KOPT-K1 (cell line): ENCODE data around the gene FUT6.
"Not testable (repeated sequence)": the region's sequence is repeated elsewhere in the genome, so short reads cannot be mapped to it uniquely, and the experiment has no call there.

Experiments
- H3K27ac ChIP-seq: fragments of 200-600 bp; sonication (generic); 2 replicates; pipeline ENCODE4 v1.5.1; 2016; ENCODE audit warnings: antibody characterized with exemption, mild to moderate bottlenecking, low read depth, low read length; ENCODE audit not compliant: poor library complexity, severe bottlenecking
- H3K36me3 ChIP-seq: fragments of 200-600 bp; sonication (generic); 2 replicates; pipeline ENCODE4 v1.5.1; 2017; ENCODE audit warnings: antibody characterized with exemption, mild to moderate bottlenecking, low read length, moderate library complexity; ENCODE audit not compliant: insufficient read depth
- H3K9me3 ChIP-seq: fragments of 200-600 bp; sonication (generic); 2 replicates; pipeline ENCODE4 v1.5.1; 2017; ENCODE audit warnings: antibody characterized with exemption, low read length, mild to moderate bottlenecking; ENCODE audit not compliant: insufficient read depth, poor library complexity, severe bottlenecking

The FUT6 gene, protein sequence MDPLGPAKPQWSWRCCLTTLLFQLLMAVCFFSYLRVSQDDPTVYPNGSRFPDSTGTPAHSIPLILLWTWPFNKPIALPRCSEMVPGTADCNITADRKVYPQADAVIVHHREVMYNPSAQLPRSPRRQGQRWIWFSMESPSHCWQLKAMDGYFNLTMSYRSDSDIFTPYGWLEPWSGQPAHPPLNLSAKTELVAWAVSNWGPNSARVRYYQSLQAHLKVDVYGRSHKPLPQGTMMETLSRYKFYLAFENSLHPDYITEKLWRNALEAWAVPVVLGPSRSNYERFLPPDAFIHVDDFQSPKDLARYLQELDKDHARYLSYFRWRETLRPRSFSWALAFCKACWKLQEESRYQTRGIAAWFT

DNA sequence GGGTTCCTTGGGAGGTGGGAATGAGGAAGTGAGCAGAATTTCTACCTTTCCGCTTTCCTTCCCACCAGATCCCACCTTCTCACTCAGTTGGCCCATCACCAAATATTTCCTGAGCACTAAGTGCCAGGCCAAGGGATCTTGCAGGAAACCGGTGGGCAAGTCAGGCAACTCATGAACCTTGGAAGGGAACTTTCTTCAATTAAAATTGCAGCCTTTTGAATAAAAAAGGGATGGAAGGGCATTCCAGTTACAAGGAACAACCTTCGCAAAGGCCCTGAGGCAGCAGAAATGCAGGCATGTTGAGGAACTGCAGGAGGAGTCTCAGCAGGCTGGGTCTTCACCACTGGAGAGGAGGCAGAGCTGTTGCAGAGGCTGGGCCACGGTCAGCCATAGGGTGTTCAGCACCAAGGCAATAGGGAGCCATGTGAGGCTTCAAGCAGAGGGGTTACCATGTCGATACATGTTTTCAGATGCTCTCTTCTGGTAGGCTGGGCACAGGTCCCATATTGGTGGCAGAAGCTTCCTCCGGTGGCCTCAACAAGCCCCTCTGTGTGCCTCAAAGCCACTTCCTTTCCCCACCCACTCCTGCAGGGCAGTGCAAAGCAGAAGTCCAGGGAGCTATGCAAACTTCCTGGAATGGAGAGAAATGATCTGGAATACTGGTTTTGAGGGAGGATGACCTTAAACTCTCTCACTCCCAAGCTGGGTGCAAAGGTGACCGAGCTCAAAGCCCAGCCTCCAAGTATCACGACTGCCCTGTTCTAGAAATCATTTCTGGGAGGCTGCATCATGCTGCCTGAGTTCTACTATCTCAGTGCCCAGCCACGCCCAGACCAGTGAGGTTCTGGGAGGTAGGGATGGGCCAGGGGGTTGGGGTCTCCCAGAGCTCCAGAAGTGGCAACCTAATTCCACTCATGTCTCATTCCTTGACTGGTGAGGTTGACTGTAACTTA lies at the start of gene FUT6:
Gene FUT6 (minus strand): TSS at position 638 of the 953 bp plus-strand sequence. CDS start 7,135 bp downstream, outside the sequence.
- H3K36me3 ChIP-seq = no peaks in the 10 kb centered on the region
- H3K27ac ChIP-seq = no peak within 1 kb of the TSS
- no peaks in the 10 kb centered on the region for H3K9me3 ChIP-seq

DNA sequence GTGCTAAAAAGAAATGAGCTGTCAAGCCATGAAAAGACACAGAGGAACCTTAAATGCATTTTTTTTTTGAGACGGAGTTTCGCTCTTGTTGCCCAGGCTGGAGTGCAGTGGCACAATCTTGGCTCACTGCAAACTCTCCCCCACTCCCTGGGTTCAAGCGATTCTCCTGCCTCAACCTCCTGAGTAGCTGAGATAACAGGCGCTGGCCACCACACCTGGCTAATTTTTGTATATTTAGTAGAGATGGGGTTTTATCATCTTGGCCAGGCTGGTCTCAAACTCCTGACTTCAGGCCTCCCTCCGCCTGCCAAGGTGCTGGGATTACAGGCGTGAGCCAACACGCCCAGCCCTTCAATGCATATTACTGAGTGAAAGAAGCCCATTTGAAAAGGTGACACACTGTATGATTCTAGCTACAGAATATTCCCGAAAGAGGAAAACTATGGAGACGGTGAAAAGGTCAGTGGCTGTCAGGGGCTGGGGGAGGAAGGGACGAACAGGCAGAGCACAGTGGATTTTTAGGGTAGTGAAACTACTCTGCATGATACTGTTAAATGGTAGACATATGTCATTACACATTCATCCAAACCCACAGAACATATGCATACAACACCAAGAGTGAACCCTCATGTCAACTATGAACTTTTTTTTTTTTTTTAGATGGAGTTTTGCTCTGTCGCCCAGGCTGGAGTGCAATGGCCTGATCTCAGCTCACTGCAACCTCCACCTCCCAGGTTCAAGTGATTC lies 44.7 kb upstream of the FUT6 start:
- not testable (repeated sequence) for H3K27ac ChIP-seq, H3K9me3 ChIP-seq, H3K36me3 ChIP-seq

DNA sequence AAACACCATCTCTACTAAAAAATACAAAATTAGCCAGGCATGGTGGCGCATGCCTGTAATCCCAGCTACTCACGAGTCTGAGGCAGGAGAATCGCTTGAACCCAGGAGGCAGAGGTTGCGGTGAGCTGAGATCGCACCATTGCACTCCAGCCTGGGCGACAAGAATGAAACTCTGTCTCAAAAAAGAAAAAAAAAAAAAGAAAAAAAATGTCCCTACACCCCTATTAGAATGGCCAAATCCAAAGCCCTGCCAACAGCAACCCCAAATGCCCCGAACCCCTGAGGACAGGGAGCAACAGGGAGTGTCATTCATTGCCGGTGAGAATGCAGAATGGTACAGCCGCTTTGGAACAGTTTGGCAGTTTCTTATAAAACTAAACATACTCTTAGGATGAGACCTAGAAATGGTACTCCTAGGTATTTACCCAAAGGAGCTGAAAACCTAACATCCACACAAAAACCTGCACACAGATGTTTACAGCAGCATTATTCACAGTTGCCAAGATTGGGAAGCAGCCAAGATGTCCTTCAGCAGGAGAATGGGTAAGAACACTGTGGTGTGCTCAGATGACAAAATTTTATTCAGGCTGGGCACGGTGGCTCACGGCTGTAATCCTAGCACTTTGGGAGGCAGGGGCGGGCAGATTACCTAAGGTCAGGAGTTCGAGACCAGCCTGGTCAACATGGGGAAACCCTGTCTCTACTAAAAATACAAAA lies 43.8 kb upstream of the FUT6 start:
- H3K9me3 ChIP-seq, H3K36me3 ChIP-seq, H3K27ac ChIP-seq: not testable (repeated sequence)

DNA sequence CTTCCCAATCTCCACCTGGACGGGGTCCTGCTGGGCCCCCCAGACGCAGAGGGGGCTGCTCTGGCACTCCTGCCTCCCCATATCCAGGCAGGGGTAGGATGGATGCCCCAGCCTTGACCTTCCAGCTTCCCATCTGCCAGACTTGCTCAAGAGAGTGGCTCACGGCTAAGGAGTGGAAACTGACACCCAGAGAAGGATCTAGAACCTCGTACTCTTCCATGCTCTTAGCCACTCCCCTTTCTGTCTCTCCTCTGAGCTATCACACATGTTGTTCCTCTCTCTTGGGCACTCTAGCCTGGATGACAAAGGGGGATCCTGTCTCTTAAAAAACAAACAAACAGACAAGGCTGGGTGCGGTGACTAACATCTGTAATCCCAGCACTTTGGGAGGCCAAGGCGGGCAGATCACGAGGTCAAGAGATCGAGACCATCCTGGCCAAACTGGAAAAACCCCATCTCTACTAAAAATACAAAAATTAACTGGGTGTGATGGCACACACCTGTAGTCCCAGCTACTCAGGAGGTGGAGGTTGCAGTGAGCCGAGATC lies 43.0 kb upstream of the FUT6 start:
- Histone ChIP-seq H3K36me3 (no peaks in the 10 kb centered on the region), H3K9me3 (no peaks in the 10 kb centered on the region), H3K27ac (no peak overlapping the region)

DNA sequence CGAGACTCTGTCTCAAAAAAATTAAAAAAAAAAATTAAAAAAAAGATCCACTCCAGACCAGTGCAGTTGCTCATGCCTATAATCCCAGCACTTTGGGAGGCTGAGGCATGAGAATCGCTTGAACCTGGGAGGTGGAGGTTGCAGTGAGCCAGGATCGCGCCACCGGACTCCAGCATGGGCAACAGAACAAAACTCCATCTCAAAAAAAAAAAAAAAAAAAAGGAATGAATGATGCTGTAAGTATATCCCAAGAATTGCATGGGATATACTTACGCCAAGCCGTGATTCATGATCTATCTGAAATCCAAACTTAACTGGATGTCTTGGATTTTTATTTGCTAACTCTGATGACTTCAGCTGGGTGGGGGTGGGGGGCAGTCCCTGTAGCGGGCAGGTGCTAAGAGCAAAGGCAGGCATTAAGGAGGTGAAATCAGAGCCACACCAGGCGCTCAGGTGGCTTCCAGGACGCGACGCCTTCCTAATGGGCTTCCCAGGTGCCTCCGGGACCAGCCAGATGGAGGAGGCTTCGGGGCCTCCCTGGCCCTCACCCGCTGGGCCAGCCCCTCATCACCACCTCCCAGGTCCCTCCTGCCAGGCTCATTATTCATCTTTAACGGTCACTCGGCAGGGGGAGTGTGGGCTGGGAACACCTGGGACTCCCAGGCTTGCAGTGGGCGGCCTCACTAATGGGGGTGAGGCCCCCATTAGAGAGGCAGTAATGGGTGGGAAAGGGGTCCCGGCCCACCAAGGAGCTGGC lies 42.2 kb upstream of the FUT6 start:
- Histone ChIP-seq H3K27ac (no peak overlapping the region), H3K36me3 (no peaks in the 10 kb centered on the region), H3K9me3 (no peaks in the 10 kb centered on the region)

DNA sequence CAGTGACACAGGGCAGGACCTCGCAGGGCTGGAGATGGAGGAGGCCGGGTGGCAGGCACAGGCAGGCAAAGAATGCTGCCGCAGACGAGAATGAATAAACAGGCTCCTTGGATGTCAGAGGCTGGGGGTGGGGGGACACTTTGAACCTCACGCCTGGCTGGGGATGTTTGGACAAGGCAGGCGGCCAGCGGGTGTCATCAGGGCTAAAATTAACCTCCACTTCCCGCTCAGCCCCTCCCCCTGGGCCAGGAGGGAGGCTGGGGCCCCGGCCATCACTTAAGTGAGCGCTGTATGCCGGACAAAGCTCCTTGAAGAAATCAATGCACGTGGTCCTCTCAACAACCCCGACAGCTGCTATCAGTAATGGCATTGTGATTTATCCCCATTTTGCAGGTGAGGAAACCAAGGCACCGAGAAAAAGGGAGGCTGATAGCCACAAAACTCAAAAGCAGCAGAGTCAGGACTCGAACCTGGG lies 41.1 kb upstream of the FUT6 start:
- Histone ChIP-seq H3K9me3 (no peaks in the 10 kb centered on the region), H3K27ac (no peak overlapping the region)

DNA sequence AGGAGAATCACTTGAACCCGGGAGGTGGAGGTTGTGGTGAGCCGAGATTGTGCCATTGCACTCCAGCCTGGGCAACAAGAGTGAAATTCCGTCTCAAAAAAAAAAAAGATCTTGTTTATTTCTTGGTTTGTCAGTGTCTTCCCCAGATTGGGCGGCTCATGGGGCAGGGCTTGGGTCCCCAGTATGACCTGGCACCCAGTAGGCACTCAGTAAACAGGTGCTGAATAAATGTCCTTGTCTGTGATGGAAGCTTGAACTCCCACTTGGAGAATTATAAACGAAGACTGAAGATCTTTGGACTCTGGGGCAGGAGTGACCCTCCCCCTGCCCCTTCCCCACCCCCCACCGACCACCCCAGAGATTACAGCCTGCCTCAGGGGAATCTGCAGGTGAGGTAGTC lies 40.7 kb upstream of the FUT6 start:
- H3K27ac ChIP-seq = no peak overlapping the region
- H3K9me3 ChIP-seq = no peaks in the 10 kb centered on the region
- no peaks in the 10 kb centered on the region for H3K36me3 ChIP-seq

More for the DNA sequence above, 41.1 kb upstream of the FUT6 start:
- no peaks in the 10 kb centered on the region for H3K36me3 ChIP-seq

DNA sequence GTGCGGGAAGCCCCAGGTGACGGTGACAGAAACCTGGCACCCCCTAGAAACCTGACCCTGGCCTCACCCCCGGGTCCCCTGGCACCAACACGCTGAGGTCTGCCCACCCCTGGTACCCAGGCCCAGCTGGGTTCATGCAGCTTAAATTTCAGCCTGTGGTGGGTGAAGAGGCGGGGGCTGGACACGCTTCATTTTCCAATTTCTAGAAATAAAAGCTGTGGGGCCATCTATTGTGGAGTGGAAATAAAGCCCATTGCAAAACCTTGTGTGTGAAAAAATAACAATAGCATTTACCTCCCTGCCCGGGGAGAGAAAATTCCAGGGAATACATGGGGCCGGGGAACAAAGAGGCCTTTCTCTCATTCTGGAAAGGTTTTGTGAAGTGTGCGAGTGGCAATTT lies 38.4 kb upstream of the FUT6 start:
- Histone ChIP-seq H3K36me3 (no peaks in the 10 kb centered on the region), H3K27ac (no peak overlapping the region), H3K9me3 (no peaks in the 10 kb centered on the region)

DNA sequence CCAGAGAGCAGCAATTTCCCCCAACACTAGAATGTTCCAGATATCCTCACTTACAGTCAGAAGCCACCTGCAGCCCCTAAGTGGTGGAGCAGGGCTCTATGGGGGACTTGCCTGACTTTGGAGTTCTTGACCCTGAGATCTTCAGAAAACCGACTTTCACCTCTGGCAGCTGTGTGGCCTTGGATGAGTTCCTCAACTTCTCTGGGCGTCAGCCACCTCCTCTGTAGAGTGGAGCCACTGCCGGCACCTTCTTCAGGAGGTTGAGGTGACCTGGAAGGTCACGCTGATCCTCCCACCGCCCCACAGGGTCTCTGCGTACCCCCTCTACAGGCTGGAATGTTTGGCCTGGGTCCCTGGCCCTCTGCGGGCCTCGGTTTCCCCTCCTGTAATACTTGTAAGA lies 37.9 kb upstream of the FUT6 start:
- Histone ChIP-seq H3K27ac (no peak overlapping the region), H3K9me3 (no peaks in the 10 kb centered on the region)

DNA sequence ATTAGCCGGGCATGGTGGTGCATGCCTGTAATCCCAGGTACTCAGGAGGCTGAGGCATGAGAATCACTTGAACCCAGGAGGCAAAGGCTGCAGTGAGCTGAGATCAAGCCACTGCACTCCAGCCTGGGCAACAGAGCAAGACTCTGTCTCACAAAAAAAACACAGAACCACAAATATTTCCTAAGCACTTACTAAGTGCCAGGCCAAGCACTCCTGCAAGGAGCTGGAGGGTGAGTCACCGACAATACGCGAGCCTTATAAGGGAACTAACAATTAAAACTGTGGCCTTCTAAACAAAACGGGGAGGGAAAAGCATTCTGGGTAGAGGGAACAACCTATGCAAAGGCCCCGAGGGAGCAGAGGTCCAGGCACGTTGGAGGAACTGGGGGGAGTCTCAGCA lies 35.0 kb upstream of the FUT6 start:
- H3K36me3 ChIP-seq, H3K9me3 ChIP-seq, H3K27ac ChIP-seq: not testable (repeated sequence)

More for the DNA sequence above, 37.9 kb upstream of the FUT6 start:
- no peaks in the 10 kb centered on the region for H3K36me3 ChIP-seq

DNA sequence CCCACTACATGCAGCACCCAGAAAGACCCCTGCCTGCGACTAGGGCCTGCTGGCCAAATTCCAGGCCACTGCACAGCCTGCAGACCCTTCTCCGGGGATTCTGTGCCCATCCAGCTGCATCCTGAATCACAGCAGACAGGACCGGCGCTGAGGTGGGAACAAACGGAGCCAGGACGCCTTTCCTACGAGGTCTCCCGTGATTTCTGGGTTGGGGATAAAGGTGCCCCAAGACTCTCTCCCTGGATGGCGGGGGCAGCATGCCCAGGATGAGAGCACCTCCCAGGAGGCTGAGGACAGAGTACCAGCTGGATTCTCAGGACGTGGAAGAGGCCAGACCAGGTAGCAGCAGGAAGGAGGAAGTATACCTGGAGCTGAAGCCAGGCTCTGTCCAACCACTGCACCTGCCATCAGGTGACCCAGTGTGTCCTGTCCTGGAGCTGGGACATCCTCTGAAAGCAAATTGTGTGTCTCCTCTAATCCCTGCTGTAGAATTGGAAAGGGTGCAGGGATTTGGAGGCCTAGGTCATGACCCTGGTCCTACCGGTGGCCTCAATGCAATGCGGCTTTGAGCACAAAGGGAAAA lies 34.2 kb upstream of the FUT6 start:
- no peaks in the 10 kb centered on the region for H3K36me3 ChIP-seq
- H3K9me3 ChIP-seq = no peaks in the 10 kb centered on the region
- H3K27ac ChIP-seq = no peak overlapping the region

DNA sequence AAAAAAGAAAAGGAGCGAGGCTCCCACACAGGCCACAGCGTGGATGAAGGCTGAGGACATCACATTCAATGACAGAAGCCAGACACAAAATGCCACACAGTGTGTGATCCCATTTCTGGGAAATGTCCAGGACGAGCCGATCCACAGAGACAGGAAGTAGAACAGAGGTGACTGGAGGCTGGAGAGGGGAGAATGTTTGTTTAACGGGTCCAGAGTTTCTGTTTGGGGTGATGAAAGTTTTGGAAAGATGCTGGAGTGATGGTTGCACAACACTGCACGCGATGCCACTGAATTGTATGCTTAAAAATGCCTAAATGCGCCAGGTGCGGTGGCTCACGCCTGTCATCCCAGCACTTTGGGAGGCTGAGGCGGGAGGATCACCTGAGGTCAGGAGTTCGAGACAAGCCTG lies 31.5 kb upstream of the FUT6 start:
- Histone ChIP-seq H3K36me3 (no peaks in the 10 kb centered on the region), H3K9me3 (no peaks in the 10 kb centered on the region), H3K27ac (no peak overlapping the region)
